ENCODE measurements around the gene RCN1.

RCN1 gene

GRCh38 chr11:32145282-32145681, 54.4 kb downstream of the RCN1 start:
- no peak for TF ChIP-seq TAF1 (IDR thresholded peaks at IDR 0.05; ENCODE audit: borderline replicate concordance, low read depth, low read length)
- no peak for TF ChIP-seq POLR2A (IDR thresholded peaks at IDR 0.05; ENCODE audit: low read depth, low read length)
- TF ChIP-seq POLR2AphosphoS5 (IDR thresholded peaks at IDR 0.05; ENCODE audit: low read depth, low read length) = no peak
- FAIRE-seq (no peak), DNase-seq (ENCODE audit: insufficient read length) (no peak)

GRCh38 chr11:32148895-32149294, 58.0 kb downstream of the RCN1 start:
- no peak for DNase-seq (ENCODE audit: insufficient read length)
- peak; percentile 36 for FAIRE-seq
- TF ChIP-seq POLR2AphosphoS5 (IDR thresholded peaks at IDR 0.05; ENCODE audit: low read depth, low read length) (no peak), POLR2A (IDR thresholded peaks at IDR 0.05; ENCODE audit: low read depth, low read length) (no peak), TAF1 (IDR thresholded peaks at IDR 0.05; ENCODE audit: borderline replicate concordance, low read depth, low read length) (no peak)

GRCh38 chr11:32149748-32150147, 58.9 kb downstream of the RCN1 start:
- FAIRE-seq (no peak), DNase-seq (ENCODE audit: insufficient read length) (no peak)
- TF ChIP-seq TAF1 (IDR thresholded peaks at IDR 0.05; ENCODE audit: borderline replicate concordance, low read depth, low read length) (no peak), POLR2AphosphoS5 (IDR thresholded peaks at IDR 0.05; ENCODE audit: low read depth, low read length) (no peak), POLR2A (IDR thresholded peaks at IDR 0.05; ENCODE audit: low read depth, low read length) (no peak)

GRCh38 chr11:32151027-32151426, 60.2 kb downstream of the RCN1 start:
- TF ChIP-seq TAF1 (IDR thresholded peaks at IDR 0.05; ENCODE audit: borderline replicate concordance, low read depth, low read length) = no peak
- TF ChIP-seq POLR2AphosphoS5 (IDR thresholded peaks at IDR 0.05; ENCODE audit: low read depth, low read length) = no peak
- TF ChIP-seq POLR2A (IDR thresholded peaks at IDR 0.05; ENCODE audit: low read depth, low read length) = no peak
- FAIRE-seq (no peak), DNase-seq (ENCODE audit: insufficient read length) (no peak)

- FAIRE-seq = no peak
- no peak for DNase-seq (ENCODE audit: insufficient read length)
- TF ChIP-seq POLR2AphosphoS5 (IDR thresholded peaks at IDR 0.05; ENCODE audit: low read depth, low read length) (no peak), TAF1 (IDR thresholded peaks at IDR 0.05; ENCODE audit: borderline replicate concordance, low read depth, low read length) (no peak), POLR2A (IDR thresholded peaks at IDR 0.05; ENCODE audit: low read depth, low read length) (no peak)
These were observed 61.3 kb downstream of the RCN1 start for GRCh38 chr11:32152216-32152615.

- no peak for TF ChIP-seq POLR2A (IDR thresholded peaks at IDR 0.05; ENCODE audit: low read depth, low read length)
- no peak for TF ChIP-seq TAF1 (IDR thresholded peaks at IDR 0.05; ENCODE audit: borderline replicate concordance, low read depth, low read length)
- no peak for TF ChIP-seq POLR2AphosphoS5 (IDR thresholded peaks at IDR 0.05; ENCODE audit: low read depth, low read length)
- DNase-seq (ENCODE audit: insufficient read length) (no peak), FAIRE-seq (no peak)
These were observed 61.9 kb downstream of the RCN1 start for GRCh38 chr11:32152821-32153220.

- DNase-seq (ENCODE audit: insufficient read length) (no peak), FAIRE-seq (no peak)
- TF ChIP-seq POLR2A (IDR thresholded peaks at IDR 0.05; ENCODE audit: low read depth, low read length) = no peak
- TF ChIP-seq TAF1 (IDR thresholded peaks at IDR 0.05; ENCODE audit: borderline replicate concordance, low read depth, low read length) = no peak
- no peak for TF ChIP-seq POLR2AphosphoS5 (IDR thresholded peaks at IDR 0.05; ENCODE audit: low read depth, low read length)
These were observed 62.9 kb downstream of the RCN1 start for GRCh38 chr11:32153747-32154146.

GRCh38 chr11:32154275-32154674, 63.4 kb downstream of the RCN1 start:
- no peak for TF ChIP-seq POLR2A (IDR thresholded peaks at IDR 0.05; ENCODE audit: low read depth, low read length)
- TF ChIP-seq POLR2AphosphoS5 (IDR thresholded peaks at IDR 0.05; ENCODE audit: low read depth, low read length) = no peak
- no peak for TF ChIP-seq TAF1 (IDR thresholded peaks at IDR 0.05; ENCODE audit: borderline replicate concordance, low read depth, low read length)
- no peak for DNase-seq (ENCODE audit: insufficient read length)
- FAIRE-seq = peak; percentile 90
